ENCODE results near the gene RAB34.

Gene RAB34

GRCh38 chr17:28726226-28726626 is 8.6 kb upstream of the RAB34 start, which contains the start of gene TLCD1 (continued):
- no peak for TF ChIP-seq ZNF18 (tag by site-specific recombination; IDR thresholded peaks at IDR 0.05)
- peak; percentile 47 for TF ChIP-seq ZBTB26 (tag by site-specific recombination; optimal IDR thresholded peaks at IDR 0.05)
- no peak for TF ChIP-seq HIC1 (tag by site-specific recombination; IDR thresholded peaks at IDR 0.05)
- no peak for TF ChIP-seq ZNF362 (tag by site-specific recombination; IDR thresholded peaks at IDR 0.05)
- TF ChIP-seq ZNF157 (tag by site-specific recombination; IDR thresholded peaks at IDR 0.05): no peak
- no peak for TF ChIP-seq HOXA7 (CRISPR knock-in tag; IDR thresholded peaks at IDR 0.05; ENCODE audit: borderline replicate concordance)
- TF ChIP-seq ZNF423 (tag by site-specific recombination; IDR thresholded peaks at IDR 0.05): no peak; the same call in 1 of the 2 replicates
- peak; percentile 36 for TF ChIP-seq PRDM4 (tag by site-specific recombination; IDR thresholded peaks at IDR 0.05)
- TF ChIP-seq ZNF692 (tag by site-specific recombination; IDR thresholded peaks at IDR 0.05): no peak
- no peak for TF ChIP-seq ZFP3 (tag by site-specific recombination; IDR thresholded peaks at IDR 0.05; ENCODE audit: low read depth)
- no peak for TF ChIP-seq KLF10 (tag by site-specific recombination; IDR thresholded peaks at IDR 0.05)
- peak; percentile 91 for TF ChIP-seq KLF1 (tag by site-specific recombination; IDR thresholded peaks at IDR 0.05)
- TF ChIP-seq SALL2 (tag by site-specific recombination; IDR thresholded peaks at IDR 0.05; ENCODE audit: borderline replicate concordance): no peak
- TF ChIP-seq ZNF311 (tag by site-specific recombination; IDR thresholded peaks at IDR 0.05; ENCODE audit: borderline replicate concordance): no peak
- no peak for TF ChIP-seq ZBTB48 (tag by site-specific recombination; IDR thresholded peaks at IDR 0.05)
- TF ChIP-seq PRDM10 (tag by site-specific recombination; IDR thresholded peaks at IDR 0.05): no peak
- no peak for TF ChIP-seq ZBTB7A (tag by site-specific recombination; IDR thresholded peaks at IDR 0.05; ENCODE audit: low read depth)
- peak; percentile 97 for TF ChIP-seq ZNF341 (tag by site-specific recombination; IDR thresholded peaks at IDR 0.05; ENCODE audit: low read depth)
- peak; percentile 73 for TF ChIP-seq KLF7 (tag by site-specific recombination; IDR thresholded peaks at IDR 0.05; ENCODE audit: borderline replicate concordance)
- TF ChIP-seq ZNF623 (tag by site-specific recombination; IDR thresholded peaks at IDR 0.05): no peak
- TF ChIP-seq ZNF600 (tag by site-specific recombination; IDR thresholded peaks at IDR 0.05): no peak
- TF ChIP-seq ZNF16 (tag by site-specific recombination; IDR thresholded peaks at IDR 0.05; ENCODE audit: low read depth): 0 out of 2 replicates have a peak, but pooled peaks have one; percentile 6
- TF ChIP-seq GLIS2 (tag by site-specific recombination; IDR thresholded peaks at IDR 0.05): no peak
- peak; percentile 8 for TF ChIP-seq PBX3 (CRISPR knock-in tag; IDR thresholded peaks at IDR 0.05)

Measured in HEK293 (cell line).